ENCODE results near the gene GATD1. TPM values are rescaled to one million over a fixed set of nuclear protein-coding genes. Genes with fewer than 3 reads are reported as not detected.

The GATD1 gene
- polyA plus RNA-seq, 1 donor from 2014 or later, result 146 TPM

DNA sequence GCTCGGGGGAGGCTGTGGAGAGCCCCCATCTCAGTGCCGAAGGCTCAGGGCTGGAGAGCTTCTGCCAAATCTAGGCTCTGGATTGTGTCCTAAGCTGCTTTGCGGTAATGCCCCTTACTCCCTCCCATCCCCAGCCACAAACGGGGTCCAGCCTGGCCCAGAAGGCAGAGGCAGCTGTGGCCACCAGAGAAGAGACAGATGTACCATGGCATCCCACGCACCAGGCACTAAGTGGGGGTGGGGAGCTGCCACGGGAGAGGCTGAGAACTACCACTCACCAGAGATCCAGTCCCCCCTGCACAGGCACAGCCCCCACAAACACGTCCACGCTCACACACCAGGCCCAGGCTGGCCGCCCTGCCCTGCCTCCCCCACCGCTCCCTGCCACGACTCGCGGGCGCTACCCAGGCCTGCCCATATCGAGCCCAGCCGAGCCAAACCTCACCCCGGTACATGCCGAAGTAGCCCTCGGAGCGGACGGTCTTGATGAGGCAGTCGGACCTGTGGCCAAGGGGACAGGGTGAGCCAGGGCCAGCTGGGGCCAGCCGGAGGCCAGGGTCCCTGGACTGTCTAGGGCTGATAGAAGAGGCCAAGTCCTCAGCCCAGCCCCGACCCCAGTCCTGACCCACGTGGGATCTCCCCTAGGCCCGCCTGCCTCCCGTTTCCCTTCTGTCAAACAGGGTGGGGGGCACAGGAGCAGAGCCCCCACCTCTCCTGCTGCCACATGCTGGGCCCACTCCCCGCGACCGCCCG is 16.9 kb upstream of the GATD1 start:
- no peaks in the 10 kb centered on the region for H3K27me3 ChIP-seq (ENCODE audit: insufficient read depth, low read depth, low read length)
- H4K20me1 ChIP-seq (ENCODE audit: insufficient read depth), result no peaks in the 10 kb centered on the region
- H3F3A ChIP-seq (ENCODE audit: insufficient read depth, low read length, poor library complexity, severe bottlenecking), result no peaks in the 10 kb centered on the region
- TF ChIP-seq, protein P1, sequence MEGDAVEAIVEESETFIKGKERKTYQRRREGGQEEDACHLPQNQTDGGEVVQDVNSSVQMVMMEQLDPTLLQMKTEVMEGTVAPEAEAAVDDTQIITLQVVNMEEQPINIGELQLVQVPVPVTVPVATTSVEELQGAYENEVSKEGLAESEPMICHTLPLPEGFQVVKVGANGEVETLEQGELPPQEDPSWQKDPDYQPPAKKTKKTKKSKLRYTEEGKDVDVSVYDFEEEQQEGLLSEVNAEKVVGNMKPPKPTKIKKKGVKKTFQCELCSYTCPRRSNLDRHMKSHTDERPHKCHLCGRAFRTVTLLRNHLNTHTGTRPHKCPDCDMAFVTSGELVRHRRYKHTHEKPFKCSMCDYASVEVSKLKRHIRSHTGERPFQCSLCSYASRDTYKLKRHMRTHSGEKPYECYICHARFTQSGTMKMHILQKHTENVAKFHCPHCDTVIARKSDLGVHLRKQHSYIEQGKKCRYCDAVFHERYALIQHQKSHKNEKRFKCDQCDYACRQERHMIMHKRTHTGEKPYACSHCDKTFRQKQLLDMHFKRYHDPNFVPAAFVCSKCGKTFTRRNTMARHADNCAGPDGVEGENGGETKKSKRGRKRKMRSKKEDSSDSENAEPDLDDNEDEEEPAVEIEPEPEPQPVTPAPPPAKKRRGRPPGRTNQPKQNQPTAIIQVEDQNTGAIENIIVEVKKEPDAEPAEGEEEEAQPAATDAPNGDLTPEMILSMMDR (IDR thresholded peaks at IDR 0.05; ENCODE audit: poor library complexity, severe bottlenecking), result no peak
- TF ChIP-seq POLR2AphosphoS5 (IDR thresholded peaks at IDR 0.05), result no peak
- no peak for TF ChIP-seq EZH2 (IDR thresholded peaks at IDR 0.05; ENCODE audit: borderline replicate concordance, insufficient read depth, low read length, poor library complexity, severe bottlenecking)
- TF ChIP-seq EP300 (conservative IDR thresholded peaks at IDR 0.05; ENCODE audit: poor library complexity, severe bottlenecking), result no peak
- TF ChIP-seq, protein P2, sequence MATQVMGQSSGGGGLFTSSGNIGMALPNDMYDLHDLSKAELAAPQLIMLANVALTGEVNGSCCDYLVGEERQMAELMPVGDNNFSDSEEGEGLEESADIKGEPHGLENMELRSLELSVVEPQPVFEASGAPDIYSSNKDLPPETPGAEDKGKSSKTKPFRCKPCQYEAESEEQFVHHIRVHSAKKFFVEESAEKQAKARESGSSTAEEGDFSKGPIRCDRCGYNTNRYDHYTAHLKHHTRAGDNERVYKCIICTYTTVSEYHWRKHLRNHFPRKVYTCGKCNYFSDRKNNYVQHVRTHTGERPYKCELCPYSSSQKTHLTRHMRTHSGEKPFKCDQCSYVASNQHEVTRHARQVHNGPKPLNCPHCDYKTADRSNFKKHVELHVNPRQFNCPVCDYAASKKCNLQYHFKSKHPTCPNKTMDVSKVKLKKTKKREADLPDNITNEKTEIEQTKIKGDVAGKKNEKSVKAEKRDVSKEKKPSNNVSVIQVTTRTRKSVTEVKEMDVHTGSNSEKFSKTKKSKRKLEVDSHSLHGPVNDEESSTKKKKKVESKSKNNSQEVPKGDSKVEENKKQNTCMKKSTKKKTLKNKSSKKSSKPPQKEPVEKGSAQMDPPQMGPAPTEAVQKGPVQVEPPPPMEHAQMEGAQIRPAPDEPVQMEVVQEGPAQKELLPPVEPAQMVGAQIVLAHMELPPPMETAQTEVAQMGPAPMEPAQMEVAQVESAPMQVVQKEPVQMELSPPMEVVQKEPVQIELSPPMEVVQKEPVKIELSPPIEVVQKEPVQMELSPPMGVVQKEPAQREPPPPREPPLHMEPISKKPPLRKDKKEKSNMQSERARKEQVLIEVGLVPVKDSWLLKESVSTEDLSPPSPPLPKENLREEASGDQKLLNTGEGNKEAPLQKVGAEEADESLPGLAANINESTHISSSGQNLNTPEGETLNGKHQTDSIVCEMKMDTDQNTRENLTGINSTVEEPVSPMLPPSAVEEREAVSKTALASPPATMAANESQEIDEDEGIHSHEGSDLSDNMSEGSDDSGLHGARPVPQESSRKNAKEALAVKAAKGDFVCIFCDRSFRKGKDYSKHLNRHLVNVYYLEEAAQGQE (IDR thresholded peaks at IDR 0.05; ENCODE audit: borderline replicate concordance), result no peak
- no peak for TF ChIP-seq MXI1 (conservative IDR thresholded peaks at IDR 0.05; ENCODE audit: poor library complexity, severe bottlenecking)
- TF ChIP-seq SMC3 (conservative IDR thresholded peaks at IDR 0.05; ENCODE audit: poor library complexity), result no peak
- no peak overlapping the region for H3K9ac ChIP-seq (ENCODE audit: low read length)
- peaks cover 13% of the 10 kb centered on the region for H3K79me2 ChIP-seq (replicated peaks; ENCODE audit: insufficient read depth, low read length)
- H3K36me3 ChIP-seq (ENCODE audit: insufficient read depth, low read length), result no peaks in the 10 kb centered on the region
- H3K9me2 ChIP-seq (ENCODE audit: insufficient read depth, low read length), result no peaks in the 10 kb centered on the region
- H3K9me3 ChIP-seq (ENCODE audit: low read length), result no peaks in the 10 kb centered on the region
- no peak overlapping the region for H3K4me2 ChIP-seq (ENCODE audit: low read length)
- no peak overlapping the region for H3K27ac ChIP-seq (ENCODE audit: low read length)
- no peak overlapping the region for H2AFZ ChIP-seq (ENCODE audit: low read depth, low read length)
- no peak overlapping the region for H3K4me3 ChIP-seq (ENCODE audit: low read length)

DNA sequence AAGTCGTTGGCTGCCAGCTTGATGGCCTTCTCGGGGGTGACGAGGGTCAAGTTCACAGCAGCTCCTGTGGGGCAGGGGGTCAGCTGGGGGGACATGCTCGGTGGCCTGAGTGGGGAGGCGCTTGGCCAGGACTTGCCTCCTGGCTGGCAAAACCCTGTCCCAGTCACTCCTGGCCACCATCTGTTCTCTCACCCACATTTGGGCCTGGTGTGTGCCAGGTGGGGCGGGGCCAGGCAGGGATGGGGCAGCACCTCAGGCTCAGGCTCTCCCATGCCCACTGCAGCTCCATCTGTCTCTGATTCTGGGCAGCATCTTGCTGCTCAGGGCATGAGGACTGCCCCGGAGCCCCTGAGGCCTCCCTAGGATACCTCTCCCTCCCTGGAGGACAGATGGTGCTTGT is 16.3 kb upstream of the GATD1 start:
- Histone ChIP-seq H3F3A (ENCODE audit: insufficient read depth, low read length, poor library complexity, severe bottlenecking) (no peaks in the 10 kb centered on the region), H2AFZ (ENCODE audit: low read depth, low read length) (no peak overlapping the region), H3K36me3 (ENCODE audit: insufficient read depth, low read length) (no peaks in the 10 kb centered on the region), H3K9me3 (ENCODE audit: low read length) (no peaks in the 10 kb centered on the region), H3K4me2 (ENCODE audit: low read length) (no peak overlapping the region), H3K27me3 (ENCODE audit: insufficient read depth, low read depth, low read length) (no peaks in the 10 kb centered on the region), H4K20me1 (ENCODE audit: insufficient read depth) (no peaks in the 10 kb centered on the region), H3K4me3 (ENCODE audit: low read length) (no peak overlapping the region), H3K9me2 (ENCODE audit: insufficient read depth, low read length) (no peaks in the 10 kb centered on the region), H3K79me2 (replicated peaks; ENCODE audit: insufficient read depth, low read length) (peaks cover 18% of the 10 kb centered on the region), H3K27ac (ENCODE audit: low read length) (no peak overlapping the region), H3K9ac (ENCODE audit: low read length) (no peak overlapping the region)
- TF ChIP-seq TAF1 (IDR thresholded peaks at IDR 0.05; ENCODE audit: low read depth), result no peak
- TF ChIP-seq MXI1 (conservative IDR thresholded peaks at IDR 0.05; ENCODE audit: poor library complexity, severe bottlenecking), result no peak
- TF ChIP-seq, protein P1 (IDR thresholded peaks at IDR 0.05; ENCODE audit: poor library complexity, severe bottlenecking), result no peak
- TF ChIP-seq, protein P2 (IDR thresholded peaks at IDR 0.05; ENCODE audit: borderline replicate concordance), result no peak
- TF ChIP-seq POLR2AphosphoS5 (IDR thresholded peaks at IDR 0.05), result no peak
- no peak for TF ChIP-seq SMC3 (conservative IDR thresholded peaks at IDR 0.05; ENCODE audit: poor library complexity)
- TF ChIP-seq EP300 (conservative IDR thresholded peaks at IDR 0.05; ENCODE audit: poor library complexity, severe bottlenecking), result no peak
- no peak for TF ChIP-seq RAD21 (conservative IDR thresholded peaks at IDR 0.05)
- TF ChIP-seq EZH2 (IDR thresholded peaks at IDR 0.05; ENCODE audit: borderline replicate concordance, insufficient read depth, low read length, poor library complexity, severe bottlenecking), result no peak

All from neural cell (in vitro differentiated cells).